ENCODE data around the gene EIF4G1. TPM values are rescaled to one million over a fixed set of nuclear protein-coding genes. Genes with fewer than 3 reads are reported as not detected.

The EIF4G1 gene
- total and polyA plus RNA-seq, 2 of the 8 experiments (the other 6 are each of a cell fraction or from before 2014, with no cell fraction given): 318 to 473 TPM

GRCh38 chr3:184317201-184317600 is 2.8 kb downstream of the EIF4G1 start:
- peaks cover 37 to 62% of the 10 kb centered on the region in 2 experiments for H3K79me2 ChIP-seq (ENCODE audit: control insufficient read depth in 1 of 2, insufficient read depth in 2 of 2, low read length in 2 of 2)
- no peak overlapping the region for H3K18ac ChIP-seq (ENCODE audit: extremely low read depth, low read length)
- no peak overlapping the region for H3K56ac ChIP-seq (replicated peaks; ENCODE audit: insufficient read length, low read depth, low read length)
- peaks cover 11% of the 10 kb centered on the region for H3K79me1 ChIP-seq (ENCODE audit: low read depth, low read length)
- CTCF ChIA-PET (ENCODE audit: partially characterized antibody): interaction anchor here (1.0 to 1.9 kb wide), 3 partner anchors 10 to 28 kb away, joined by 4 to 5 read pairs (median 4); no protein-coding TSS in a partner anchor
- H3K4ac ChIP-seq (replicated peaks; ENCODE audit: insufficient read length, low read depth, low read length): no peak overlapping the region
- peaks cover 3 to 9% (median 6%) of the 10 kb centered on the region in 4 experiments for H3K4me1 ChIP-seq (replicated peaks in 1 of 4; ENCODE audit: control insufficient read depth in 3 of 4, insufficient read depth in 4 of 4, low read length in 3 of 4)
- no peak overlapping the region for H2AK5ac ChIP-seq (ENCODE audit: low read depth, low read length)
- H3K27ac ChIP-seq (ENCODE audit: low read depth, low read length): no peak overlapping the region
- POLR2A ChIA-PET (ENCODE audit: partially characterized antibody): interaction anchor here (1.1 to 12.3 kb wide), 6 partner anchors 10 to 29 kb away, joined by 3 to 148 read pairs (median 24); partner anchors contain the start of gene FAM131A
- no peaks in the 10 kb centered on the region; the same call in 1 of the 2 replicates for H3K23me2 ChIP-seq (ENCODE audit: low read depth, low read length)
- H4K8ac ChIP-seq (ENCODE audit: extremely low read depth, insufficient read depth, low read length): peak overlapping the region; percentile 7; the same call in 1 of the 2 replicates
- peak overlapping the region; percentile 85 to 97; a peak in 2 of 4 replicates for H3K4me2 ChIP-seq (ENCODE audit: insufficient read depth in 1 of 2, low read depth in 2 of 2, low read length in 2 of 2)
- no peak overlapping the region for H2AFZ ChIP-seq (ENCODE audit: low read length)
- H2BK120ac ChIP-seq (replicated peaks; ENCODE audit: low read depth, low read length): no peak overlapping the region
- H3K4me3 ChIP-seq (ENCODE audit: extremely low read depth in 1 of 4, insufficient read depth in 2 of 4, low read depth in 3 of 4, low read length in 4 of 4): no peak overlapping the region; a peak in 1 of 8 replicates
- DNase-seq (ENCODE audit: low read depth in 1 of 2, low spot score in 2 of 2): no peak
- H2BK15ac ChIP-seq (ENCODE audit: low read length): no peak overlapping the region
- no peak overlapping the region for H4K5ac ChIP-seq (ENCODE audit: insufficient read length, low read depth, low read length)
- 85% methylated on average over 5 of the region's 5 CpGs; no CpG with 5 or more reads in 1 of the 2 experiments for WGBS, 2 experiments (ENCODE audit: extremely low coverage in 1 of 2, insufficient coverage in 1 of 2, insufficient read length in 1 of 2, insufficient replicate concordance in 2 of 2, low coverage in 1 of 2, low lambda C conversion rate in 2 of 2, missing lambda C conversion rate in 1 of 2)
- no peak overlapping the region for H2BK5ac ChIP-seq (ENCODE audit: low read depth, low read length)
- no peaks in the 10 kb centered on the region for H3K27me3 ChIP-seq (replicated peaks in 1 of 4; ENCODE audit: control insufficient read depth in 3 of 4, extremely low read depth in 1 of 4, insufficient read depth in 3 of 4, low read length in 3 of 4)
- H3K9me3 ChIP-seq (ENCODE audit: insufficient read depth in 2 of 2, low read depth in 1 of 2, low read length in 1 of 2): no peaks in the 10 kb centered on the region
- peaks cover 34 to 40% of the 10 kb centered on the region in 2 experiments for H4K20me1 ChIP-seq (replicated peaks in 1 of 2; ENCODE audit: control insufficient read depth in 1 of 2, insufficient read depth in 2 of 2, low read length in 2 of 2)
- H3K14ac ChIP-seq (ENCODE audit: insufficient read length): no peak overlapping the region
- FAIRE-seq: no peak
- H3K9ac ChIP-seq (replicated peaks in 1 of 4; ENCODE audit: extremely low read depth in 1 of 4, low read depth in 3 of 4, low read length in 3 of 4): no peak overlapping the region
- H3K23ac ChIP-seq (ENCODE audit: insufficient read length): no peak overlapping the region
- H2BK20ac ChIP-seq (ENCODE audit: low read length): no peak overlapping the region
- no peak overlapping the region for H4K91ac ChIP-seq (replicated peaks; ENCODE audit: insufficient read length, low read length)
- peaks cover 25 to 55% (median 39%) of the 10 kb centered on the region in 4 experiments for H3K36me3 ChIP-seq (ENCODE audit: control insufficient read depth in 2 of 4, insufficient read depth in 4 of 4, low read length in 3 of 4)
- H2BK12ac ChIP-seq (ENCODE audit: low read depth, low read length): no peak overlapping the region
- TF ChIP-seq CTBP2 (IDR thresholded peaks at IDR 0.05; ENCODE audit: borderline replicate concordance, insufficient read depth, insufficient read length, low read length) (no peak), CEBPB (IDR thresholded peaks at IDR 0.05; ENCODE audit: low read depth, low read length) (no peak), SIX5 (IDR thresholded peaks at IDR 0.05; ENCODE audit: low read depth, low read length) (no peak), SRF (IDR thresholded peaks at IDR 0.05; ENCODE audit: low read depth, low read length) (no peak), ATF2 (IDR thresholded peaks at IDR 0.05; ENCODE audit: low read length) (no peak), YY1 (IDR thresholded peaks at IDR 0.05; ENCODE audit: low read depth, low read length) (no peak), CHD1 (IDR thresholded peaks at IDR 0.05; ENCODE audit: low read depth, low read length) (no peak), NANOG (IDR thresholded peaks at IDR 0.05; ENCODE audit: insufficient read depth, low read depth, low read length, poor library complexity, severe bottlenecking) (no peak), CBX8 (IDR thresholded peaks at IDR 0.05; ENCODE audit: borderline replicate concordance, low read depth, low read length) (no peak), RAD21 (IDR thresholded peaks at IDR 0.05 in 1 of 2, conservative IDR thresholded peaks at IDR 0.05 in 1 of 2; ENCODE audit: low read depth in 2 of 2, low read length in 2 of 2) (no peak), FOSL1 (IDR thresholded peaks at IDR 0.05; ENCODE audit: insufficient read depth, low read depth, low read length) (no peak)

Measured in H1 (cell line).